DND-41 (cell line): Measurements from ENCODE around the gene COA1.

Experiments used
- ATAC-seq: fragments of 200-7000 bp; cut with Tn5 transposase; 3 replicates; pipeline ENCODE4 v1.9.1; 2021; ENCODE audit warnings: low read depth; ENCODE audit not compliant: insufficient read depth
- DNase-seq: peaks from one replicate; pipeline ENCODE4 v3.0.0-alpha.2; 2020
- H2AFZ ChIP-seq: 2 replicates; pipeline ENCODE4 v1.6.0; 2012; ENCODE audit warnings: low read depth, low read length
- H3K27ac ChIP-seq: 2 replicates; pipeline ENCODE4 v1.5.1; 2012; ENCODE audit warnings: low read length, inconsistent platforms
- H3K27me3 ChIP-seq: fragments of 200-600 bp; sonication (generic); 2 replicates; pipeline ENCODE4 v1.6.0; 2012; ENCODE audit warnings: low read length, mild to moderate bottlenecking, inconsistent platforms; ENCODE audit not compliant: insufficient read depth, poor library complexity
- H3K36me3 ChIP-seq: 2 replicates; pipeline ENCODE4 v1.5.1; 2012; ENCODE audit warnings: low read length, inconsistent platforms; ENCODE audit not compliant: insufficient read depth
- H3K4me1 ChIP-seq: 2 replicates; pipeline ENCODE4 v1.5.1; 2012; ENCODE audit warnings: mild to moderate bottlenecking, low read length; ENCODE audit not compliant: insufficient read depth
- H3K4me2 ChIP-seq: 2 replicates; pipeline ENCODE4 v1.6.0; 2012; ENCODE audit warnings: mild to moderate bottlenecking, moderate library complexity, low read length, inconsistent platforms; ENCODE audit not compliant: insufficient read depth
- H3K4me3 ChIP-seq, 2 experiments: fragments of 200-600 bp in 1 of 2; shearing (Covaris generic) in 1 of 2; 2 replicates each; pipeline ENCODE4 v1.5.1; 2012 to 2016; ENCODE audit warnings: inconsistent platforms in 2 of 2, low read length in 2 of 2, mild to moderate bottlenecking in 2 of 2, low read depth in 1 of 2, moderate library complexity in 1 of 2
- H3K79me2 ChIP-seq: 2 replicates; pipeline ENCODE4 v1.6.0; 2012; ENCODE audit warnings: low read length, inconsistent platforms; ENCODE audit not compliant: insufficient read depth
- H3K9ac ChIP-seq: 2 replicates; pipeline ENCODE4 v1.6.0; 2012; ENCODE audit warnings: low read depth, mild to moderate bottlenecking, inconsistent platforms, low read length, moderate library complexity
- H3K9me3 ChIP-seq: 2 replicates; pipeline ENCODE4 v1.5.1; 2012; ENCODE audit warnings: low read length, moderate library complexity, mild to moderate bottlenecking, inconsistent platforms; ENCODE audit not compliant: insufficient read depth, severe bottlenecking
- H4K20me1 ChIP-seq: 2 replicates; pipeline ENCODE4 v1.6.0; 2012; ENCODE audit warnings: low read length; ENCODE audit not compliant: insufficient read depth
- CTCF ChIP-seq: IDR thresholded peaks from 2 replicates; pipeline ENCODE4 v1.5.1; 2012; ENCODE audit warnings: borderline replicate concordance, low read length, moderate library complexity, mild to moderate bottlenecking; ENCODE audit not compliant: poor library complexity, severe bottlenecking; ENCODE audit errors: extremely low read depth
- EZH2 ChIP-seq: IDR thresholded peaks from 3 replicates; pipeline ENCODE4 v1.6.1; 2012; ENCODE audit warnings: borderline replicate concordance, low read depth, mild to moderate bottlenecking, moderate library complexity, low read length, inconsistent platforms; ENCODE audit not compliant: severe bottlenecking

Gene COA1

GRCh38 chr7:43729924-43730248 is 563 bp upstream of the COA1 start:
- peak overlapping the region; percentile 94 for H2AFZ ChIP-seq
- peak overlapping the region; percentile 77 for H3K27ac ChIP-seq
- DNase-seq (no peak), ATAC-seq (no peak)
- H4K20me1 ChIP-seq, result peaks cover 6% of the 10 kb centered on the region; the same call in 1 of the 2 replicates
- H3K4me2 ChIP-seq, result peak overlapping the region; percentile 80
- peaks cover 35% of the 10 kb centered on the region for H3K4me1 ChIP-seq
- H3K79me2 ChIP-seq, result peaks cover 50% of the 10 kb centered on the region
- no peaks in the 10 kb centered on the region for H3K27me3 ChIP-seq
- TF ChIP-seq EZH2, result no peak
- TF ChIP-seq CTCF, result no peak
- H3K9ac ChIP-seq, result peak overlapping the region; percentile 75
- peak overlapping the region; percentile 85 to 90 for H3K4me3 ChIP-seq
- H3K9me3 ChIP-seq, result no peaks in the 10 kb centered on the region
- no peaks in the 10 kb centered on the region for H3K36me3 ChIP-seq

GRCh38 chr7:43727494-43727893 is 1.8 kb downstream of the COA1 start:
- H3K27ac ChIP-seq, result no peak overlapping the region
- peak overlapping the region; percentile 19; the same call in 1 of the 2 replicates for H3K9ac ChIP-seq
- H4K20me1 ChIP-seq, result peaks cover 17% of the 10 kb centered on the region; the same call in 1 of the 2 replicates
- H2AFZ ChIP-seq, result no peak overlapping the region
- peak overlapping the region; percentile 1 to 40; a peak in 1 of 4 replicates for H3K4me3 ChIP-seq
- no peak for ATAC-seq
- peak overlapping the region; percentile 80 for H3K4me2 ChIP-seq
- TF ChIP-seq CTCF, result peak; percentile 1
- TF ChIP-seq EZH2, result no peak
- no peaks in the 10 kb centered on the region for H3K36me3 ChIP-seq
- peaks cover 35% of the 10 kb centered on the region for H3K4me1 ChIP-seq
- H3K79me2 ChIP-seq, result peaks cover 73% of the 10 kb centered on the region
- no peak for DNase-seq
- H3K27me3 ChIP-seq, result no peaks in the 10 kb centered on the region
- no peaks in the 10 kb centered on the region for H3K9me3 ChIP-seq

GRCh38 chr7:43727003-43727402 is 2.3 kb downstream of the COA1 start:
- H3K27ac ChIP-seq, result no peak overlapping the region
- H4K20me1 ChIP-seq, result peaks cover 21% of the 10 kb centered on the region; the same call in 1 of the 2 replicates
- H3K4me3 ChIP-seq, result peak overlapping the region in 1 of 2 experiments; percentile 40; a peak in 1 of 4 replicates
- 0 out of 2 replicates have a peak overlapping the region, but pooled peaks have one; percentile 19 for H3K9ac ChIP-seq
- H3K9me3 ChIP-seq, result no peaks in the 10 kb centered on the region
- no peak for ATAC-seq
- no peaks in the 10 kb centered on the region for H3K27me3 ChIP-seq
- no peaks in the 10 kb centered on the region for H3K36me3 ChIP-seq
- TF ChIP-seq EZH2, result no peak
- TF ChIP-seq CTCF, result no peak
- H3K4me1 ChIP-seq, result peaks cover 35% of the 10 kb centered on the region
- H2AFZ ChIP-seq, result no peak overlapping the region
- DNase-seq, result no peak
- H3K79me2 ChIP-seq, result peaks cover 78% of the 10 kb centered on the region
- H3K4me2 ChIP-seq, result peak overlapping the region; percentile 80
